Adipose tissue (tissue), 3 donors: ENCODE measurements around the gene DAGLA. TPM values are rescaled to one million over a fixed set of nuclear protein-coding genes. Genes with fewer than 3 reads are reported as not detected.

Source experiments
- H3K27ac ChIP-seq: one replicate; pipeline ENCODE4 v1.5.1; 2013; ENCODE audit warnings: low read depth, low read length
- WGBS, 3 donors: extraction: QIAGEN DNeasy Blood & Tissue Kit; methylation state at CpG; one replicate each; pipeline ENCODE4 v1.1.7; 2013; 5-methylcytosine and 5-hydroxymethylcytosine counted together
- polyA plus RNA-seq, 3 donors: library from polyadenylated mRNA; stranded (reverse); fragments of 200-250 nt; gene quantifications; one replicate each; pipeline ENCODE4 v1.2.3, GENCODE V29; 2013
- donor health status: healthy with polysubstance abuse.
- donor health status: Bipolar disorder and iron deficiency.
- donor health status: healthy.

Gene DAGLA
- polyA plus RNA-seq, 3 donors: 1.1 to 2.6 (median 2.1) TPM

DNA sequence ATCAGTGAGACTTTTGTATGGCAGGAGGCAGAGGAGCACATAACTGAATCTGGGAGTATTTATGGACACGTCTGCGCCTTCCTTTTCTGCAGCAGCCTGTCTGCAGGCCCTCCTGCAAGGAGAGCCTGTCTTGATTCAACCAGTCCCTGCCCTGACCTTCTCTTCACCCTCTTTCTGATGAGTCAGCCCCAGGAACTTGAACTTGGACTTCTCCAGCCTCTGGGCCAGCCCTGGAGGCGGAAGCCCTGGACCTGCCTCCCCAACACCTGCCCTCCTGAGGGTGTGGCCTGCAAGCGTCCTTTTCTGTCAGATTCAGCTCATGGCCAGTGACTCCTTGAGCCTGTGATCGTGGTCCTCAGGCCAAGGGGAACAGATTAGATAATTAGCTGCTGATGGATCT is 20.0 kb downstream of the DAGLA start:
- no peak overlapping the region for H3K27ac ChIP-seq
- 48 to 70% (median 62%) methylated on average over 5 of the region's 5 CpGs for WGBS, 3 donors

GRCh38 chr11:61700720-61701119 is 20.5 kb downstream of the DAGLA start:
- WGBS, 3 donors: 77 to 85% (median 78%) methylated on average over 8 of the region's 8 CpGs
- no peak overlapping the region for H3K27ac ChIP-seq

DNA sequence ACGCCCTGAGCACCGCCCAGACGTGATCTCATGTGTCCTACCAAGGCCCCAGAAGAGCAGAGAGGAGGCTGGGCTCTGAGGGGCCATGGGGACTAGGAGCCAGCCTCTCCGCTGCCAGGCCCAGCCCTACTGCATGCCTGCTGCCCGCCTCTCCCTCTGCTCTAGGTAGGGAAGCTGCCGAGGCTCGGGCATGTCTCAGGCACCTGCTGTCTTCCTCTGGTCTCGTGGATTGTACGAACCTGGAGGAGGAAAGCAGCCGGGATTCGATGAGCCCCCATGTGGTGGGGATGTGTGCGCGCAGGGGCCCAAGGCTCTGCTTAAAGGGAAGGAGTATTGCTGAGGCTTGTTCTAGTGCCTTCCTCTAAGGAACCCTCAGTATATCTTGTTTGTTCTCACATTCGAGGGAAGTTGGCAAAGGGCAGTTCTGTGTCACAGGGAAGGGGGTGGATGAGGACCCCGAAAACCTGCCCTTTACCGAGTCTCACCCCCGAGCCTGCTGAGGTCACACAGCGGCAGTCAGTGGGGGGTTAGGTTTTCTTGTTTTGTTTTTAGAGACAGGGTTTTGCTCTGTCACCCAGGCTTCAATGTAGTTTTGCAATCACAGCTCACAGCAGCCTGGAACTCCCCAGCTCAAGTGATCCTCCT is 21.2 kb downstream of the DAGLA start:
- H3K27ac ChIP-seq: no peak overlapping the region
- 48 to 64% (median 55%) methylated on average over 17 to 18 of the region's 18 CpGs for WGBS, 3 donors

DNA sequence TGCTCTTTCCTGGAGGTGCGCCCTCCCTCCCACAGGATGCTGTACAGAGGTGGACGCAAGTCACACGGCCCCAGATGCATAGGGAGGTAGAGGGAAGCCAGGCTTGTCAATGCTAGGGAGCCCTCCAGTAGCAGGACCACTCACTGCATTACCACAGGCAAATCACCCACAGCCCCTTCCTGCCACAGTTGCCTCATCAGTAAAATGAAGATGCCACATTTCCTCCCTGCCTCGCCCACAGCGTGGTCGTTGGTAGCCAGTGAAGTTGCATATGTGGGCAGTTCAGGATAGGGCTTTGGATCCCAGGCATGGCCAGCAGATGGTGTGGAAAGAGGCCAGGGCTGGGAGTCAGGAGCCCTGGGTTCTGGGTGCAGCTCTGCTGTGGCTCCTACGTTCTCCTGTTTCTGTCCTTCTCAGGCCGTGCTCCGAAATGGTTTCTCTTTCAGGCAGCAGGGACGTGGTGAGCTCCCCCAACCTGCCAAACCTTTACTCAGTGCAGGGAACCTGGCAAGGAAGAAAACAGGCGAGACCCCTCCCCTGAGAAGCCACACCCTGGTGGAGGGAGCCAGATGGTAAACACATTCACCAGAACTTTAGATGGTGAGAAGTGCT is 22.6 kb downstream of the DAGLA start:
- 55 to 88% (median 61%) methylated on average over 11 of the region's 11 CpGs for WGBS, 3 donors
- H3K27ac ChIP-seq: no peak overlapping the region

DNA sequence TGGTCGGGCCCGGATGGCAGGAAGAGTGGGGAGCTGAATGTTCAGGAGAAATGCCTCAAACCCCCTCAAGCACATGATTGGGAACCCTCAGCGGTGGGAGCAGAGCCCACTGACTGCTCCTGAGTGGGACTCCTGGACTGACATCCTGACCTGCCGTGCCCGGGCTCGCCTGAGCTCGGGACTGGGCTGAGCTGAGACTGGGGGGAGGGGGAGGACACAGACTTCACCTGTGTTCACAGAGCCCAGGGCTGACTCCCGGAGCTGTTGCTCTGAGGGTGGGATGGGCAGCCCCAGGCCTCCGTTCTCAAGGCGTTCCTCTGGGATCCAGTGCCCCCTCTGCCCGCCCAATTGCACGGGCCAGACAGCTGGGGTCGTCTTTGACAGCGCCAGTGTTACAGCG is 24.6 kb downstream of the DAGLA start:
- 87 to 90% (median 88%) methylated on average over 15 of the region's 15 CpGs for WGBS, 3 donors
- H3K27ac ChIP-seq: no peak overlapping the region

GRCh38 chr11:61706452-61707400 is 26.5 kb downstream of the DAGLA start:
- WGBS, 3 donors: 83 to 90% (median 86%) methylated on average over 27 of the region's 27 CpGs
- H3K27ac ChIP-seq: no peak overlapping the region

- H3K27ac ChIP-seq: no peak overlapping the region
- 87 to 94% (median 92%) methylated on average over 9 of the region's 9 CpGs for WGBS, 3 donors
Observed at GRCh38 chr11:61707574-61707973, 27.4 kb downstream of the DAGLA start.

GRCh38 chr11:61709110-61709509 is 28.9 kb downstream of the DAGLA start:
- no peak overlapping the region for H3K27ac ChIP-seq
- 93 to 96% (median 96%) methylated on average over 7 of the region's 7 CpGs for WGBS, 3 donors

- WGBS, 3 donors: 70 to 82% (median 75%) methylated on average over 7 of the region's 7 CpGs
Observed at GRCh38 chr11:61709572-61709971, 29.4 kb downstream of the DAGLA start.

GRCh38 chr11:61710019-61710418 is 29.8 kb downstream of the DAGLA start:
- H3K27ac ChIP-seq: no peak overlapping the region
- 86 to 93% (median 91%) methylated on average over 7 of the region's 7 CpGs for WGBS, 3 donors

More at GRCh38 chr11:61709572-61709971, 29.4 kb downstream of the DAGLA start:
- H3K27ac ChIP-seq: no peak overlapping the region

GRCh38 chr11:61711037-61711436 is 30.8 kb downstream of the DAGLA start:
- H3K27ac ChIP-seq: no peak overlapping the region
- WGBS, 3 donors: 85 to 92% (median 91%) methylated on average over 14 of the region's 14 CpGs

DNA sequence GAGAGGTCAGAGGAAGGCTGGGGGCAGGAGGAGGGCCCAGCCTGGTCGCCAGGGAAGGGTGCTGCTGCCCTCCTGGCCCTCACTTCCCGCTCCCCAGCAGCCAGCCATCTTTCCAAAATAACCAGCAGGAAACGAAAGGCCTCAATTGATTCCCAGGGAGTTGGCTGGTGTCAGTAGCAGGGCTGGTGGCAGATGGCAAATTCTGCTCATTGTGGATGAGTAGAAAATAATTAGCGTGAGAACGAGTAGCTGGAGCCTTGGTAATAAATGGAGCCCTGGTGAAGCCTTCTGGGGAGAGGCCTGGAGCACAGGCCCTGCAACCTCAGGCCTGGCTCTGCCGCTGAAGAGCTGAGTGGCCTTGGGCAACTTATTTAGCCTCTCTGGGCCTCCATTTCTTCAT is 31.3 kb downstream of the DAGLA start:
- no peak overlapping the region for H3K27ac ChIP-seq
- 76 to 80% (median 78%) methylated on average over 6 of the region's 6 CpGs for WGBS, 3 donors

DNA sequence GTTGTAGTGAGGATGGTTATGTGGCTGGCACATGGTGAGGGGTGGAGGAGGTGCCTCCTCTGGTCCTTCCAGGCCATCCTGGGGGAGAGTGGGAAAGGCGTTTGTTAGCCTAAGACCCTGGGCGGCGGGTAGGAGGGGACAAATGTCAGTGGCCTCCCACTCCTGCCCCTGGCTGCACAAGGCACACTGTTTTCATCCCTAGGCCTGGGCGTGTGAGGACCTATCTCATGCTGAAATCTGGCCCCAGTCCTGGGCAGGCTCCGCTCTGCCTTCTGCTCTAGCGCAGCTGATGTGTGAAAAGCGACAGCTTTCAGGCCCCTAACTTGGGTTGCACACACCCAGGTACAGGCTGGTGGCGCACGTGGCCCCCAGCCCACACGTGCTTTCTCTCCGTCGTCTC is 32.1 kb downstream of the DAGLA start:
- no peak overlapping the region for H3K27ac ChIP-seq
- WGBS, 3 donors: 89 to 94% (median 91%) methylated on average over 12 of the region's 12 CpGs

DNA sequence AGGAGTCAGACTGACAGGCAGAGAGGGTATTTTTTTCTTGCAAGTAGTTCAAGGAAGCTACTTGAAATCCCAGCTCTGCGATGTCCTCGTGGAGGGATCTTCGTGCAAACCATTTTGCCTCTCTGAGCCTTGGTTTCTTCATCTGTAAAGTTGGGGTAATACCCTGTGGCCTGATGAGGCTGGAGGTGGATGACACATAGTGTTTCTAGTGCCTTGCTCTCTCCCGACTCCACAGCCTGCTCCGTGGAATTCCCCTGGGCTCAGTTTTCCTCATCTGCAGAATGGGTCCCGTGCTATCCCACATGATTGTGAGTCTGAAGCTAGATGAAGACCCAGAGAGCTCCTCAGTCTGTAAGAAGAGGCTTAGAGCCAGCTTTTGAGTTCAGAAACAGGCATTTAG is 32.7 kb downstream of the DAGLA start:
- WGBS, 3 donors: 92 to 95% (median 93%) methylated on average over 6 of the region's 6 CpGs
- H3K27ac ChIP-seq: no peak overlapping the region

GRCh38 chr11:61713464-61713863 is 33.3 kb downstream of the DAGLA start:
- H3K27ac ChIP-seq: no peak overlapping the region
- WGBS, 3 donors: 79 to 81% (median 80%) methylated on average over 9 of the region's 9 CpGs

DNA sequence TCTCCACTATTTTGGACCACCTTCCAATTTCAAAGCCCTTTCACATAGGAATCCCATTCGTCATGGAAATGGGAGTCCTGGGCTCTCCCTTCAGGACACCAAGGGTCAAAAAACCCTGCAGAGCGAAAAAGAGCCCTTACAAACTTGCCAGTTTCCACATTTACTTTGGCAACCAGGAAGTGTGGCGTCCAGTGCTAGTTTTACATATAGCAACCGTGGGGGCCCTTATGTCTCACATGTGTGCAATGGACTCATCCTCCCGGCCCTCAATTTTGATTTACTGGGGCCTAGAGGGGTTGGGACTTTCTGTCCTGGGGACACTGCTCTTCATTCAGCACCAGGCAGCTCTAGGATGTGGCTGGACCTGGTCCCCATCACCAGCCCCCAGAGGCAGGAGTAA is 33.7 kb downstream of the DAGLA start:
- 41 to 67% (median 51%) methylated on average over 5 of the region's 5 CpGs for WGBS, 3 donors
- H3K27ac ChIP-seq: no peak overlapping the region

DNA sequence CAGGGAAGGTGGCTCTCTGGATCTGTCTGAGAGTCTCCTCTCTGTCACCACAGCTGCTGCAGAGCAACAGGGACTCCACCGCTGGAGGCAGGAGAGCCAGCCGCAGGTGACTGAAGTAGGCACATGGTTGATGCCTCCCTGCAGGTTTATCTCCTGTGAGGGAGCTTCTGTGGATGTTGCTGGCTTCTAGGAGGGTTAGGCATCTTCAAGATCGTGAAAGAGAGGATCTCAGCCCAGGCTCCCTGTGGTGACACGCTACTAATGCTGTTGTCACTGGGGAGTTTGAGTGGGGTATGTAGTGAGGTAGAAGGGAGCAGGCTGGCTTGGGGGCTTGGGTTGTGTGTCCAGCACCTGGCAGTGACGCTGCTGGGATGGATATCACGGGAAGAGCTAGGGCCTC is 34.1 kb downstream of the DAGLA start:
- no peak overlapping the region for H3K27ac ChIP-seq
- WGBS, 3 donors: 72 to 87% (median 74%) methylated on average over 6 of the region's 6 CpGs

- H3K27ac ChIP-seq: no peak overlapping the region
- 93 to 97% (median 94%) methylated on average over 5 of the region's 5 CpGs for WGBS, 3 donors
Observed at GRCh38 chr11:61714916-61715315, 34.7 kb downstream of the DAGLA start.

GRCh38 chr11:61715867-61716266 is 35.7 kb downstream of the DAGLA start:
- 72 to 86% (median 76%) methylated on average over 4 of the region's 4 CpGs for WGBS, 3 donors
- H3K27ac ChIP-seq: no peak overlapping the region
